ENCODE measurements around the gene CLNK.

GRCh38 chr4:10666616-10667015 is 18.0 kb downstream of the CLNK start:
- TF ChIP-seq CTCF (IDR thresholded peaks at IDR 0.05; ENCODE audit: low read depth, low read length) (no peak), EZH2phosphoT487 (IDR thresholded peaks at IDR 0.05; ENCODE audit: low read depth) (no peak)

Measured in OCI-LY3 (cell line).